HG03432 (cell line): ENCODE data around the gene STAB1.

Experiments
- ATAC-seq: cut with Tn5 transposase; IDR thresholded peaks from one replicate; pipeline ENCODE4 v1.9.1; 2021; ENCODE audit warnings: mild to moderate bottlenecking, moderate library complexity; ENCODE audit not compliant: unreplicated experiment

The STAB1 gene

GRCh38 chr3:52503788-52504424, 8.8 kb downstream of the STAB1 start:
- no peak for ATAC-seq

GRCh38 chr3:52504977-52505376, 9.8 kb downstream of the STAB1 start:
- no peak for ATAC-seq

- ATAC-seq = no peak
Observed at GRCh38 chr3:52506266-52506966, 11.3 kb downstream of the STAB1 start.

- no peak for ATAC-seq
Observed at GRCh38 chr3:52507359-52507758, 12.2 kb downstream of the STAB1 start.

GRCh38 chr3:52509753-52510328, 14.7 kb downstream of the STAB1 start:
- ATAC-seq = no peak

- ATAC-seq = no peak
Observed at GRCh38 chr3:52511509-52511908, 16.4 kb downstream of the STAB1 start.

GRCh38 chr3:52512105-52512504, 17.0 kb downstream of the STAB1 start:
- ATAC-seq = no peak

GRCh38 chr3:52512727-52513126, 17.6 kb downstream of the STAB1 start:
- no peak for ATAC-seq

GRCh38 chr3:52513281-52513680, 18.1 kb downstream of the STAB1 start:
- no peak for ATAC-seq

- ATAC-seq = no peak
Observed at GRCh38 chr3:52514576-52514975, 19.4 kb downstream of the STAB1 start.

GRCh38 chr3:52515192-52515591, 20.1 kb downstream of the STAB1 start:
- ATAC-seq = no peak

- no peak for ATAC-seq
Observed at GRCh38 chr3:52516509-52517195, 21.5 kb downstream of the STAB1 start.

- no peak for ATAC-seq
Observed at GRCh38 chr3:52517796-52518722, 22.9 kb downstream of the STAB1 start.

GRCh38 chr3:52518723-52519444, 23.7 kb downstream of the STAB1 start:
- ATAC-seq = no peak

GRCh38 chr3:52519445-52520140, 24.5 kb downstream of the STAB1 start:
- ATAC-seq = no peak

- ATAC-seq = no peak
Observed at GRCh38 chr3:52520141-52520667, 25.1 kb downstream of the STAB1 start.

GRCh38 chr3:52520716-52521487, 25.8 kb downstream of the STAB1 start:
- ATAC-seq = no peak

GRCh38 chr3:52521488-52521824, 26.3 kb downstream of the STAB1 start:
- ATAC-seq = no peak
